Panc1 (cell line): ENCODE measurements around the gene ELF5. TPM values are rescaled to one million over a fixed set of nuclear protein-coding genes. Genes with fewer than 3 reads are reported as not detected.

Experiments
- ATAC-seq: fragments of 200-7000 bp; cut with Tn5 transposase; 2 replicates; pipeline ENCODE4 v1.9.1; 2020; ENCODE audit warnings: mild to moderate bottlenecking, moderate library complexity
- Bru-seq: library from RNA; stranded (reverse); fragments of 400-500 nt; gene quantifications from one replicate; lab custom pipeline; 2021; lab: Mats Ljungman, UMichigan
- BruChase-seq, 2 experiments: library from RNA; stranded (reverse); fragments of 400-500 nt; gene quantifications; one replicate each; lab custom pipeline; 2021; lab: Mats Ljungman, UMichigan
- BruUV-seq: library from RNA; stranded (reverse); fragments of 400-500 nt; replicated peaks from 2 replicates; lab custom pipeline; 2021; lab: Mats Ljungman, UMichigan
- CTCF ChIA-PET: fragments of 300-600 bp; sonication (Branson Sonifier 250); formaldehyde crosslinking; loops from one replicate; lab custom pipeline; 2022; ENCODE audit warnings: antibody characterized with exemption; lab: Charles Lee
- POLR2A ChIA-PET: fragments of 300-600 bp; sonication (Branson Sonifier 250); formaldehyde crosslinking; loops from one replicate; lab custom pipeline; 2022; ENCODE audit warnings: antibody characterized with exemption; lab: Charles Lee
- DNase-seq: peaks from one replicate; pipeline ENCODE4 v3.0.0-alpha.2; 2010; ENCODE audit warnings: low read depth, low spot score
- H3K27ac ChIP-seq: 2 replicates; pipeline ENCODE4 v1.5.1; 2011; ENCODE audit warnings: mild to moderate bottlenecking, low read length, inconsistent platforms
- H3K27me3 ChIP-seq: fragments of 200-500 bp; sonication (Bioruptor generic); 2 replicates; pipeline ENCODE4 v1.6.0; 2014; ENCODE audit warnings: low read length, inconsistent platforms; ENCODE audit not compliant: control insufficient read depth, insufficient read depth
- H3K36me3 ChIP-seq: fragments of 200-500 bp; sonication (Bioruptor generic); 2 replicates; pipeline ENCODE4 v1.5.1; 2014; ENCODE audit warnings: inconsistent platforms, mild to moderate bottlenecking, low read length, moderate library complexity; ENCODE audit not compliant: control insufficient read depth, insufficient read depth
- H3K4me1 ChIP-seq: 2 replicates; pipeline ENCODE4 v1.5.1; 2011; ENCODE audit warnings: inconsistent platforms, mild to moderate bottlenecking, low read length, moderate library complexity; ENCODE audit not compliant: control insufficient read depth, insufficient read depth
- H3K4me3 ChIP-seq, 2 experiments: 2 replicates each; pipeline ENCODE4 v1.5.1; 2011 to 2012; ENCODE audit warnings: low read depth in 2 of 2, low read length in 2 of 2, mild to moderate bottlenecking in 2 of 2, inconsistent platforms in 1 of 2, moderate library complexity in 1 of 2
- H3K9me3 ChIP-seq: fragments of 200-500 bp; sonication (Bioruptor generic); 2 replicates; pipeline ENCODE4 v1.5.1; 2014; ENCODE audit warnings: low read depth, mild to moderate bottlenecking, inconsistent platforms, low read length, moderate library complexity; ENCODE audit not compliant: control insufficient read depth, insufficient read depth
- POLR2AphosphoS5 ChIP-seq: IDR thresholded peaks from 2 replicates; pipeline ENCODE4 v1.6.1; 2012; ENCODE audit warnings: mild to moderate bottlenecking, low read depth, low read length, moderate library complexity
- REST ChIP-seq, 2 experiments: IDR thresholded peaks; 2 replicates each; pipeline ENCODE4 v1.6.1; 2011 to 2012; ENCODE audit warnings: low read depth in 2 of 2, control low read depth in 1 of 2, low read length in 1 of 2, mild to moderate bottlenecking in 1 of 2, moderate library complexity in 1 of 2; ENCODE audit not compliant: insufficient read depth in 1 of 2
- SIN3A ChIP-seq: IDR thresholded peaks from 2 replicates; pipeline ENCODE4 v1.6.1; 2012; ENCODE audit warnings: low read depth, mild to moderate bottlenecking, low read length, moderate library complexity, borderline replicate concordance; ENCODE audit not compliant: insufficient read depth
- TCF7L2 ChIP-seq: IDR thresholded peaks from 2 replicates; pipeline ENCODE4 v1.6.1; 2011; ENCODE audit warnings: mild to moderate bottlenecking, low read depth, low read length, inconsistent platforms
- in situ Hi-C: cut with HindIII; loops from 2 replicates; pipeline ENCODE4 v1.10.0; 2016; ENCODE audit warnings: low sequenced_read_pairs, low pct_unique_long_range_greater_than_20kb
- intact Hi-C: fragments of 100-400 bp; cut with micrococcal nuclease; formaldehyde crosslinking; loops from one replicate; pipeline ENCODE4 v1.10.0; 2022; ENCODE audit not compliant: unreplicated experiment
- long read RNA-seq: library from polyadenylated mRNA; unstranded; transcript quantifications from one replicate; pipeline ENCODE4 v2.0.0, GENCODE V29; 2021; ENCODE audit not compliant: unreplicated experiment
- polyA plus RNA-seq: library from polyadenylated mRNA; unstranded; fragments of >200 nt; gene quantifications from one replicate; pipeline ENCODE4 v1.2.1, GENCODE V29; 2012; ENCODE audit warnings: missing spikeins; ENCODE audit not compliant: insufficient read length
- total RNA-seq: library from RNA; stranded (reverse); gene quantifications from one replicate; pipeline ENCODE4 v1.2.1, GENCODE V29; 2021; ENCODE audit not compliant: unreplicated experiment
- TF ChIP-seq, protein P1 (sequence below): fragments of 450-650 bp; IDR thresholded peaks from 2 replicates; pipeline ENCODE4 v1.5.1; 2017; ENCODE audit warnings: mild to moderate bottlenecking

The ELF5 gene
- total RNA-seq, result not detected
- polyA plus RNA-seq, result not detected
- percentile 3 among the genes with signal in this experiment for Bru-seq, nascent RNA
- BruChase-seq, experiment 1, labeled RNA remaining after a 2-hour chase, result not detected
- not detected for BruChase-seq, experiment 2, labeled RNA remaining after a 6-hour chase
- long read RNA-seq, result 0 reads

DNA sequence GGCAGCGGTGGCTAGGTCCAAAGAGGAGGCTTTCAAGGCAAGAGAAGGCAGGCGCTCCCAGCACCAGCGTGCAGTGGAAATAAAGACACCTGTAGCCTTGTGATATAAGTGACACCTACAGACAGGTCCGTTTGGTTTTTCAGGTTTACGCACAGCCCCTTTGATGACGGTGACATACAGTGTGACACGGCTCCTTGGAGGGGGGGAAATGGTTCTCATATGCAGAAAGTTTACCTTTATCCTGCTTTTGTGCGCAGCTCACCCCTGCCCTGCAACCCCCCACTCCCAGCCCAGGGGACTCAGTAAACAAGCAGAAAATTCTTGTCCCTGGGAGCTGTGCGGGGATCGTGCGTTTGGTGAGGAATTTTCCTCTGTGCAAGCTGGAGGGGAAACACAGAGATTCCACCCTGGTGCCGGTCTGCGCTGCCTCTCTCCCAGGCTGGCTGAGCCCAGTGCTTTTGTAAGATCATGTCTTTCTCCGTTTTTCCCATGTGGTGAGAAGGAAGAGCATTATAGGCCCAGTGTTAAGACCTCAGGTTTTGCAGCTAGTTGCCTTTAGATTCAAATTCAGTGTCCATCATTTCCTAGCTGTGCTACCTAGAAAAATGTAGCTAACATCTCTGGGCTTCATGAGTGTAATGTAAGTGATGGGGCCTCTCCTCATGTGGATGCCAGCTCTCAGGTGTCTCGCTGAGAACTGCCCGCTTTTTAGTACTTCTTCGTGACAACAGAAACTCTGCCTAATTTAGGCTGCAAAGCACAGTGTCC lies at the start of gene ELF5:
TSS of gene ELF5 (minus strand) at position 113 of the 768 bp plus-strand sequence. CDS start 8,045 bp downstream, outside the sequence.
- ChIA-PET POLR2A (no interaction called here), CTCF (interaction anchor here (1.3 kb wide), 1 partner anchor 384 kb away, joined by 4 read pairs; no protein-coding TSS in a partner anchor)
- Histone ChIP-seq H3K9me3 (no peaks in the 10 kb centered on the region), H3K27ac (0 out of 2 replicates have a peak within 1 kb of the TSS, but pooled peaks have one; percentile 25), H3K36me3 (no peaks in the 10 kb centered on the region), H3K4me1 (no peaks in the 10 kb centered on the region), H3K27me3 (no peaks in the 10 kb centered on the region), H3K4me3 (no peak within 1 kb of the TSS)
- DNase-seq (no peak), ATAC-seq (no peak)
- BruUV-seq, result no TSS peak
- no peak for TF ChIP-seq TCF7L2
- no peak for TF ChIP-seq REST (IDR thresholded peaks at IDR 0.05; ENCODE audit: insufficient read depth in 1 of 2, low read depth in 2 of 2, low read length in 1 of 2)
- no peak for TF ChIP-seq SIN3A
- TF ChIP-seq, protein P1, sequence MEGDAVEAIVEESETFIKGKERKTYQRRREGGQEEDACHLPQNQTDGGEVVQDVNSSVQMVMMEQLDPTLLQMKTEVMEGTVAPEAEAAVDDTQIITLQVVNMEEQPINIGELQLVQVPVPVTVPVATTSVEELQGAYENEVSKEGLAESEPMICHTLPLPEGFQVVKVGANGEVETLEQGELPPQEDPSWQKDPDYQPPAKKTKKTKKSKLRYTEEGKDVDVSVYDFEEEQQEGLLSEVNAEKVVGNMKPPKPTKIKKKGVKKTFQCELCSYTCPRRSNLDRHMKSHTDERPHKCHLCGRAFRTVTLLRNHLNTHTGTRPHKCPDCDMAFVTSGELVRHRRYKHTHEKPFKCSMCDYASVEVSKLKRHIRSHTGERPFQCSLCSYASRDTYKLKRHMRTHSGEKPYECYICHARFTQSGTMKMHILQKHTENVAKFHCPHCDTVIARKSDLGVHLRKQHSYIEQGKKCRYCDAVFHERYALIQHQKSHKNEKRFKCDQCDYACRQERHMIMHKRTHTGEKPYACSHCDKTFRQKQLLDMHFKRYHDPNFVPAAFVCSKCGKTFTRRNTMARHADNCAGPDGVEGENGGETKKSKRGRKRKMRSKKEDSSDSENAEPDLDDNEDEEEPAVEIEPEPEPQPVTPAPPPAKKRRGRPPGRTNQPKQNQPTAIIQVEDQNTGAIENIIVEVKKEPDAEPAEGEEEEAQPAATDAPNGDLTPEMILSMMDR, result no peak
- no peak for TF ChIP-seq POLR2AphosphoS5
- intact Hi-C loops, result loop anchor here (5.0 kb wide), 1 partner anchor 383 kb away; no protein-coding TSS in a partner anchor
- in situ Hi-C loops, result no loop called here

DNA sequence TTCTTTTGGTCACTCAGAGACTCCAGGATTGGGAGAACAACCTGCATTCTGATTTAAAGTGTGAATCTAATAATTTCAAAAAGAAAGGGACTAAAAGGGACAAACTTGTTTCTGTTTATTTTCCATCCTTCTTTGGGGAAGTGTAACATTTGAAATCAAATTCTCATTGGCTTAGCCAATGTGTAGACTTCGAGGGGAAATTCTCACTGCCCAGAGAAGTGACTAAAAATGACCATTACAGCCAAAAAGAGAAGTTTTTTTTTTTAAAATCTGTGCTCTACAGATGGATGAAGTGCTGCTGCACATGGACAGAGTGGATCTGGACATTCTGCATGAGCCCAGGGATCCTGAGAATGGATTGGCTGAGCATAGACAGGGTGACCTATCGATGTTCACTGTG lies 49.4 kb upstream of the ELF5 start:
- in situ Hi-C loops (no loop called here), intact Hi-C loops (no loop called here)
- Histone ChIP-seq H3K27me3 (peaks cover 26% of the 10 kb centered on the region), H3K27ac (no peak overlapping the region), H3K9me3 (no peaks in the 10 kb centered on the region), H3K36me3 (no peaks in the 10 kb centered on the region), H3K4me1 (no peaks in the 10 kb centered on the region), H3K4me3 (no peak overlapping the region)
- ChIA-PET POLR2A (no interaction called here), CTCF (no interaction called here)
- ATAC-seq (no peak), DNase-seq (no peak)
- BruUV-seq, result no TSS peak
- no peak for TF ChIP-seq REST (IDR thresholded peaks at IDR 0.05; ENCODE audit: insufficient read depth in 1 of 2, low read depth in 2 of 2, low read length in 1 of 2)
